ENCODE measurements around the gene TIMP2. TPM values are rescaled to one million over a fixed set of nuclear protein-coding genes. Genes with fewer than 3 reads are reported as not detected.

The TIMP2 gene
- total and polyA plus RNA-seq, 8 donors: 20.9 to 100.0 (median 47.2) TPM

- Histone ChIP-seq H3K27ac (peak overlapping the region in 2 of 5 donors; percentile 5 to 36), H3K27me3 (no peaks in the 10 kb centered on the region), H3K9me3 (no peaks in the 10 kb centered on the region), H3K4me1 (peaks cover 0 to 7% (median 0%) of the 10 kb centered on the region in 4 donors), H3K36me3 (peaks cover 83 to 100% (median 100%) of the 10 kb centered on the region in 4 donors), H3K4me3 (no peak overlapping the region)
- intact Hi-C loops (cut with DNase I; ENCODE audit: low total_unique reads): no loop called here
- WGBS, 5 donors: 90 to 98% (median 94%) methylated on average over 6 of the region's 6 CpGs
- no peak for DNase-seq
- no peak for TF ChIP-seq POLR2AphosphoS5 (IDR thresholded peaks at IDR 0.05)
These were observed 99.5 kb downstream of the TIMP2 start for GRCh38 chr17:78825696-78826095.

- WGBS, 5 donors: 85 to 94% (median 93%) methylated on average over 7 of the region's 7 CpGs
- no peaks in the 10 kb centered on the region for H3K9me3 ChIP-seq
- intact Hi-C loops (cut with DNase I; ENCODE audit: low total_unique reads): no loop called here
- no peak overlapping the region for H3K27ac ChIP-seq
- H3K4me1 ChIP-seq: peaks cover 0 to 11% (median 0%) of the 10 kb centered on the region in 4 donors
- H3K4me3 ChIP-seq: no peak overlapping the region
- H3K36me3 ChIP-seq: peaks cover 84 to 100% (median 100%) of the 10 kb centered on the region in 4 donors
- no peak for DNase-seq
- no peaks in the 10 kb centered on the region for H3K27me3 ChIP-seq
- TF ChIP-seq CTCF (IDR thresholded peaks at IDR 0.05) (no peak), POLR2AphosphoS5 (IDR thresholded peaks at IDR 0.05) (no peak), POLR2A (IDR thresholded peaks at IDR 0.05) (no peak), EP300 (IDR thresholded peaks at IDR 0.05) (no peak)
These were observed 100.9 kb downstream of the TIMP2 start for GRCh38 chr17:78824240-78824639.

- H3K4me3 ChIP-seq: no peak overlapping the region
- intact Hi-C loops (cut with DNase I; ENCODE audit: low total_unique reads): no loop called here
- H3K27me3 ChIP-seq: no peaks in the 10 kb centered on the region
- H3K36me3 ChIP-seq: peaks cover 84 to 100% (median 100%) of the 10 kb centered on the region in 4 donors
- TF ChIP-seq CTCF (IDR thresholded peaks at IDR 0.05): no peak
- TF ChIP-seq EP300 (IDR thresholded peaks at IDR 0.05): no peak
- TF ChIP-seq POLR2A (IDR thresholded peaks at IDR 0.05): no peak
- no peak for TF ChIP-seq POLR2AphosphoS5 (IDR thresholded peaks at IDR 0.05)
- no peak overlapping the region for H3K27ac ChIP-seq
- 86 to 94% (median 89%) methylated on average over 11 to 14 of the region's 14 CpGs for WGBS, 5 donors
- H3K4me1 ChIP-seq: peaks cover 0 to 12% (median 0%) of the 10 kb centered on the region in 4 donors
- H3K9me3 ChIP-seq: no peaks in the 10 kb centered on the region
- DNase-seq: no peak
These were observed 101.7 kb downstream of the TIMP2 start for GRCh38 chr17:78823282-78824046.

- no peak for TF ChIP-seq POLR2AphosphoS5 (IDR thresholded peaks at IDR 0.05)
- no peak for TF ChIP-seq POLR2A (IDR thresholded peaks at IDR 0.05)
- no peak for TF ChIP-seq CTCF (IDR thresholded peaks at IDR 0.05)
- no peak for TF ChIP-seq EP300 (IDR thresholded peaks at IDR 0.05)
- DNase-seq: no peak
- Histone ChIP-seq H3K27me3 (no peaks in the 10 kb centered on the region), H3K4me3 (no peak overlapping the region), H3K4me1 (peaks cover 0 to 12% (median 0%) of the 10 kb centered on the region in 4 donors), H3K36me3 (peaks cover 84 to 100% (median 100%) of the 10 kb centered on the region in 4 donors), H3K9me3 (no peaks in the 10 kb centered on the region), H3K27ac (no peak overlapping the region)
- intact Hi-C loops (cut with DNase I; ENCODE audit: low total_unique reads): no loop called here
- 87 to 97% (median 95%) methylated on average over 11 to 14 of the region's 14 CpGs for WGBS, 5 donors
These were observed 102.6 kb downstream of the TIMP2 start for GRCh38 chr17:78822552-78822951.

GRCh38 chr17:78821961-78822360 lies 103.2 kb downstream of the TIMP2 start:
- DNase-seq: no peak
- 92 to 97% (median 93%) methylated on average over 8 of the region's 8 CpGs for WGBS, 5 donors
- intact Hi-C loops (cut with DNase I; ENCODE audit: low total_unique reads): no loop called here
- Histone ChIP-seq H3K36me3 (peaks cover 85 to 100% (median 100%) of the 10 kb centered on the region in 4 donors), H3K9me3 (no peaks in the 10 kb centered on the region), H3K4me1 (peaks cover 0 to 12% (median 0%) of the 10 kb centered on the region in 4 donors), H3K4me3 (no peak overlapping the region), H3K27ac (no peak overlapping the region), H3K27me3 (no peaks in the 10 kb centered on the region)
- TF ChIP-seq POLR2A (IDR thresholded peaks at IDR 0.05): no peak
